ENCODE results near the gene TMEM270. TPM values are rescaled to one million over a fixed set of nuclear protein-coding genes. Genes with fewer than 3 reads are reported as not detected.
A peak's percentile ranks its signal among the peaks of the same experiment; 100 is the strongest.

Gene TMEM270
- total RNA-seq, 1 experiment from 2014 or later = 0.72 TPM

DNA sequence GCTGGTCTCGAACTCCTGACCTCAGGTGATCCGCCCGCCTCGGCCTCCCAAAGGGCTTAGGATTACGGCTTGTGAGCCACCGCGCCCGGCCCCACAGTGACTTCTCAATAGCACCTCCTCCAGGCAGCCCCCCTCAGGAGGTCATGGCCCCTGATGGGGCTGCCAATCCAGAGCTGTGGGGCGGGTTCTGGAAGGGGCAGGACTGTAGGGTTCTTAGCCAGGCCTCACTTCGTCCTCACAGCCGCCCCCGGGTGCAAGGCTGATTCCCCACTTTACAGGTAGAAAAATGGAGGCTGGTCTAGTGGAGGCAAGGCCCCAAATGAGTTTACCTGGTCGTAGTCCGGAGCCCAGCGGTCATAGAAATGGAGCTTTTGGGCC, 19.3 kb upstream of the TMEM270 start:
- ATAC-seq (peak; percentile 56), DNase-seq (ENCODE audit: low read depth, low spot score) (no peak)
- Histone ChIP-seq H3K27ac (ENCODE audit: low read length) (peak overlapping the region; percentile 83), H3K4me1 (ENCODE audit: control insufficient read depth, insufficient read depth, low read length) (peaks cover 21% of the 10 kb centered on the region), H3K9me3 (ENCODE audit: control insufficient read depth, insufficient read depth, low read depth, low read length) (no peaks in the 10 kb centered on the region), H3K36me3 (ENCODE audit: control insufficient read depth, insufficient read depth, low read length) (no peaks in the 10 kb centered on the region; the same call in 1 of the 2 replicates), H3K4me3 (ENCODE audit: low read depth in 2 of 2, low read length in 2 of 2) (peak overlapping the region; percentile 70 to 76), H3K27me3 (ENCODE audit: control insufficient read depth, insufficient read depth, low read length) (no peaks in the 10 kb centered on the region)
- CTCF ChIA-PET = no interaction called here
- POLR2A ChIA-PET = interaction anchor here (1.6 to 1.8 kb wide), 2 partner anchors 8 to 9 kb away, joined by 6 read pairs; no protein-coding TSS in a partner anchor
- TF ChIP-seq REST (IDR thresholded peaks at IDR 0.05; ENCODE audit: insufficient read depth in 1 of 2, low read depth in 2 of 2, low read length in 1 of 2) (no peak), TCF7L2 (IDR thresholded peaks at IDR 0.05; ENCODE audit: low read depth, low read length) (no peak), POLR2AphosphoS5 (IDR thresholded peaks at IDR 0.05; ENCODE audit: low read depth, low read length) (no peak), SIN3A (IDR thresholded peaks at IDR 0.05; ENCODE audit: borderline replicate concordance, insufficient read depth, low read depth, low read length) (no peak)
- TF ChIP-seq, protein P1, sequence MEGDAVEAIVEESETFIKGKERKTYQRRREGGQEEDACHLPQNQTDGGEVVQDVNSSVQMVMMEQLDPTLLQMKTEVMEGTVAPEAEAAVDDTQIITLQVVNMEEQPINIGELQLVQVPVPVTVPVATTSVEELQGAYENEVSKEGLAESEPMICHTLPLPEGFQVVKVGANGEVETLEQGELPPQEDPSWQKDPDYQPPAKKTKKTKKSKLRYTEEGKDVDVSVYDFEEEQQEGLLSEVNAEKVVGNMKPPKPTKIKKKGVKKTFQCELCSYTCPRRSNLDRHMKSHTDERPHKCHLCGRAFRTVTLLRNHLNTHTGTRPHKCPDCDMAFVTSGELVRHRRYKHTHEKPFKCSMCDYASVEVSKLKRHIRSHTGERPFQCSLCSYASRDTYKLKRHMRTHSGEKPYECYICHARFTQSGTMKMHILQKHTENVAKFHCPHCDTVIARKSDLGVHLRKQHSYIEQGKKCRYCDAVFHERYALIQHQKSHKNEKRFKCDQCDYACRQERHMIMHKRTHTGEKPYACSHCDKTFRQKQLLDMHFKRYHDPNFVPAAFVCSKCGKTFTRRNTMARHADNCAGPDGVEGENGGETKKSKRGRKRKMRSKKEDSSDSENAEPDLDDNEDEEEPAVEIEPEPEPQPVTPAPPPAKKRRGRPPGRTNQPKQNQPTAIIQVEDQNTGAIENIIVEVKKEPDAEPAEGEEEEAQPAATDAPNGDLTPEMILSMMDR (IDR thresholded peaks at IDR 0.05) = no peak
- BruUV-seq (replicated peaks) = no TSS peak
- in situ Hi-C loops (cut with HindIII; ENCODE audit: low pct_unique_long_range_greater_than_20kb, low sequenced_read_pairs) = no loop called here
- intact Hi-C loops (cut with micrococcal nuclease; ENCODE audit: unreplicated experiment) = no loop called here

- peaks cover 21% of the 10 kb centered on the region for H3K4me1 ChIP-seq (ENCODE audit: control insufficient read depth, insufficient read depth, low read length)
- POLR2A ChIA-PET = interaction anchor here (0.6 to 1.8 kb wide), 4 partner anchors 9 to 438 kb away, joined by 3 to 10 read pairs (median 6); no protein-coding TSS in a partner anchor
- intact Hi-C loops (cut with micrococcal nuclease; ENCODE audit: unreplicated experiment) = no loop called here
- no peaks in the 10 kb centered on the region for H3K27me3 ChIP-seq (ENCODE audit: control insufficient read depth, insufficient read depth, low read length)
- no peaks in the 10 kb centered on the region for H3K9me3 ChIP-seq (ENCODE audit: control insufficient read depth, insufficient read depth, low read depth, low read length)
- peak within 1 kb of the TSS; percentile 70 to 76 for H3K4me3 ChIP-seq (ENCODE audit: low read depth in 2 of 2, low read length in 2 of 2)
- BruUV-seq (replicated peaks) = TSS peak; percentile 88
- in situ Hi-C loops (cut with HindIII; ENCODE audit: low pct_unique_long_range_greater_than_20kb, low sequenced_read_pairs) = no loop called here
- H3K36me3 ChIP-seq (ENCODE audit: control insufficient read depth, insufficient read depth, low read length) = no peaks in the 10 kb centered on the region; the same call in 1 of the 2 replicates
- DNase-seq (ENCODE audit: low read depth, low spot score) (no peak), ATAC-seq (peak; percentile 91)
- H3K27ac ChIP-seq (ENCODE audit: low read length) = peak within 1 kb of the TSS; percentile 83
- CTCF ChIA-PET = interaction anchor here (0.6 to 1.1 kb wide), 6 partner anchors 12 to 235 kb away, joined by 3 to 12 read pairs (median 4); no protein-coding TSS in a partner anchor
- TF ChIP-seq TCF7L2 (IDR thresholded peaks at IDR 0.05; ENCODE audit: low read depth, low read length) (no peak), POLR2AphosphoS5 (IDR thresholded peaks at IDR 0.05; ENCODE audit: low read depth, low read length) (peak; percentile 80)
Observed at GRCh38 chr7:73842067-73842976, 18.6 kb upstream of the TMEM270 start, which contains the start of gene METTL27. TSS of gene METTL27 (minus strand) at chr7:73842516. CDS start at chr7:73842140, 376 bp downstream.

All from Panc1 (cell line).